MCF 10A (cell line): ENCODE data around the gene NHSL2. TPM values are rescaled to one million over a fixed set of nuclear protein-coding genes. Genes with fewer than 3 reads are reported as not detected.

Experiments used
- BruUV-seq: library from RNA; stranded (reverse); fragments of 400-500 nt; replicated peaks from 2 replicates; lab custom pipeline; 2021; lab: Mats Ljungman, UMichigan
- CTCF ChIA-PET: fragments of 300-600 bp; sonication (Branson Sonifier 250); formaldehyde crosslinking; extraction: SDS; loops from one replicate; lab custom pipeline; 2021; ENCODE audit warnings: antibody characterized with exemption, inconsistent platforms; lab: Yijun Ruan, JAX
- POLR2A ChIA-PET: fragments of 300-600, 350-650 bp; sonication (Branson Sonifier 250); formaldehyde crosslinking; extraction: SDS; loops from one replicate; lab custom pipeline; 2020; ENCODE audit warnings: antibody characterized with exemption, inconsistent platforms; lab: Yijun Ruan, JAX
- DNase-seq: peaks from one replicate; pipeline ENCODE4 v3.0.0-alpha.2; 2018; ENCODE audit not compliant: unreplicated experiment
- H3K27ac Mint-ChIP-seq: one replicate; pipeline ENCODE4 v1.8.0; 2022; ENCODE audit warnings: mild to moderate bottlenecking, low read depth, mixed read lengths; ENCODE audit not compliant: unreplicated experiment
- H3K27me3 Mint-ChIP-seq: one replicate; pipeline ENCODE4 v1.8.0; 2022; ENCODE audit warnings: mixed read lengths; ENCODE audit not compliant: insufficient read depth, unreplicated experiment
- H3K36me3 Mint-ChIP-seq: one replicate; pipeline ENCODE4 v1.8.0; 2022; ENCODE audit warnings: mild to moderate bottlenecking, moderate library complexity, mixed read lengths; ENCODE audit not compliant: insufficient read depth, unreplicated experiment
- H3K4me1 Mint-ChIP-seq: one replicate; pipeline ENCODE4 v1.8.0; 2022; ENCODE audit warnings: mixed read lengths; ENCODE audit not compliant: insufficient read depth, unreplicated experiment
- H3K4me3 Mint-ChIP-seq: one replicate; pipeline ENCODE4 v1.8.0; 2022; ENCODE audit warnings: mild to moderate bottlenecking, moderate library complexity, mixed read lengths; ENCODE audit not compliant: unreplicated experiment
- H3K9me3 Mint-ChIP-seq: one replicate; pipeline ENCODE4 v1.8.0; 2022; ENCODE audit warnings: mixed read lengths; ENCODE audit not compliant: unreplicated experiment
- intact Hi-C: fragments of 100-400 bp; cut with micrococcal nuclease; formaldehyde crosslinking; loops from 2 replicates; pipeline ENCODE4 v1.14.1; 2022
- total RNA-seq: library from RNA; stranded (reverse); gene quantifications from 2 replicates; pipeline ENCODE4 v1.2.3, GENCODE V29; 2022
- TF ChIP-seq, protein P1 (sequence below): fragments of 200-600 bp; IDR thresholded peaks from one replicate; pipeline ENCODE4 v1.8.0; 2022; ENCODE audit warnings: antibody characterized with exemption, mild to moderate bottlenecking; ENCODE audit not compliant: unreplicated experiment

NHSL2 gene
- total RNA-seq, 1 experiment from 2014 or later, result not detected

DNA sequence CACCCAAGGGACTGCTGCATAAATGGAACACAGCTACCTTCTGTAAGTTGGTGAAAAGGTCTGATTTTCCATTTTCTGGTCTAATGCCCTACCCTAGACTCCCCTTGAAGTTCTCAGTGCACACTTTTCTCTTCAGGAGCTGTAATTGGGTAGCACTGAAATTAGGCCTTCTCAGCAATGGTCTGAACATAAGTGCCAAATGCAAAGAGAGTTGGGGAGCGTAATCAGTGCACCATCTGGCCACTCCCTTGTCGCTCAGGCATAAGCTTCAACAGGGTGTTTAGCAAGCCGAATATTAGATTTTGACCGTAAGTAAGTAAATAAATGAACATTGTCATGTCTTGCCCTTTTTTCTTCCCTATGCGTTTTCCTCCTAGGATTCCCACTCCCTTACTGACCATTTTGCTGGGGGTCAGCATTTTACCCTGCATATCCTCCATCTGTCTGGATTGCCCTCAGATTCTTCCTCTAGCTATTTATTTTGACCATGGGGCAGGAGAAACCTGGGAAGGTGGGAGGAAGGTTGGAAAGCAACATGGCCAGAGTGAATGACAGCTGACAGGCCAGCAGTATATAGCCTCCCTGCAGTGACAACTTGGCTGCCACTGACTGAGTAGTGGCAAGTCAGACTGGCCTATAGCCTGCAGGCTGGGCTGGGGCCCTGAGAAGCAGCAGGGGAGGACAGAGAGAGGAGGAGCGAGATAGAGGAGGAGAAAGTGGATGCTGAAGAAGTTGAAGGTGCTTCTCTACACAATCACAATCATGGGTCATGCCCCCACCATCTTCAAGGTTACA is 2.7 kb downstream of the NHSL2 start:
- intact Hi-C loops, result no loop called here
- peaks cover 74% of the 10 kb centered on the region for H3K27me3 Mint-ChIP-seq
- no peaks in the 10 kb centered on the region for H3K9me3 Mint-ChIP-seq
- H3K27ac Mint-ChIP-seq, result no peak overlapping the region
- no peak for DNase-seq
- ChIA-PET CTCF (interaction anchor here (0.6 to 1.2 kb wide), 2 partner anchors 53 to 105 kb away, joined by 3 read pairs; no protein-coding TSS in a partner anchor), POLR2A (interaction anchor here (0.6 kb wide), 1 partner anchor 12 kb away, joined by 3 read pairs; no protein-coding TSS in a partner anchor)
- TF ChIP-seq, protein P1, sequence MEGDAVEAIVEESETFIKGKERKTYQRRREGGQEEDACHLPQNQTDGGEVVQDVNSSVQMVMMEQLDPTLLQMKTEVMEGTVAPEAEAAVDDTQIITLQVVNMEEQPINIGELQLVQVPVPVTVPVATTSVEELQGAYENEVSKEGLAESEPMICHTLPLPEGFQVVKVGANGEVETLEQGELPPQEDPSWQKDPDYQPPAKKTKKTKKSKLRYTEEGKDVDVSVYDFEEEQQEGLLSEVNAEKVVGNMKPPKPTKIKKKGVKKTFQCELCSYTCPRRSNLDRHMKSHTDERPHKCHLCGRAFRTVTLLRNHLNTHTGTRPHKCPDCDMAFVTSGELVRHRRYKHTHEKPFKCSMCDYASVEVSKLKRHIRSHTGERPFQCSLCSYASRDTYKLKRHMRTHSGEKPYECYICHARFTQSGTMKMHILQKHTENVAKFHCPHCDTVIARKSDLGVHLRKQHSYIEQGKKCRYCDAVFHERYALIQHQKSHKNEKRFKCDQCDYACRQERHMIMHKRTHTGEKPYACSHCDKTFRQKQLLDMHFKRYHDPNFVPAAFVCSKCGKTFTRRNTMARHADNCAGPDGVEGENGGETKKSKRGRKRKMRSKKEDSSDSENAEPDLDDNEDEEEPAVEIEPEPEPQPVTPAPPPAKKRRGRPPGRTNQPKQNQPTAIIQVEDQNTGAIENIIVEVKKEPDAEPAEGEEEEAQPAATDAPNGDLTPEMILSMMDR, result no peak
- no TSS peak for BruUV-seq
- no peak overlapping the region for H3K4me3 Mint-ChIP-seq
- H3K4me1 Mint-ChIP-seq, result no peaks in the 10 kb centered on the region
- H3K36me3 Mint-ChIP-seq, result no peaks in the 10 kb centered on the region

DNA sequence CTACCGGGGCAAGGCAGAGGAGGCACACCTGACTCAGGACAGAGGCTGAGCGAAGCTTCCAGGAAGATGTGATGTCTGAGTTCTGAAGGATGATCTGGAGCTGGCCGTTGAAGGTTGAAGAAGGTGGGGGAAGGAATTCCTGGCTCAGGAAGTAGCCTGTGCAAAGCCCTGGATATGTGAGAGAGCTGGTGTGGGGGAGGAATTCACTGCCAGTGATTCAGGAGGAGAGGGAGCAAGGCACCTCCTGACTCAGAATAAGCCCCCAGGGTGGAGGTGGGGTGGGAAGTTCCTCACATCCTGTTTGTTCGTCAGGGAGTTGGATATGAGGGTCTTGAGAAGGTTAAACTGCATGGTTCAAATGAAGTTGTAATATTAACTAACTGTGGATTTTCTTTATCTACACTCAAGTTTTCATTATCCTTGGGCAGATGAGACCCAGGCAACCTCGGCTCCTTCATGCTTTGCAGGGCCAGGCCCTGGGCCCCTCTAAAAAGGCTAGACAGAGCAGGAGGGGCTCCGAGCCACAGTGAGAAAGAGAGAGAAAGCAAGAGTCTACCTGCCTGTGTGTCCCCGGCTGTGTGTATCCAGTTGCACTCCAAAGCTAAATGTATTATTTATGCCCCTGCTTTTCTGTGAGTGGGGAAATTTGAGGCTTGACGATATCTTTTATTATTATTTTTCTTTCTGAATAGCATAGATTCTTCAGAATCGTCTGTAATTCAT is 7.1 kb downstream of the NHSL2 start:
- intact Hi-C loops, result no loop called here
- Mint-ChIP-seq H3K9me3 (no peaks in the 10 kb centered on the region), H3K27me3 (peaks cover 79% of the 10 kb centered on the region), H3K27ac (no peak overlapping the region), H3K4me1 (no peaks in the 10 kb centered on the region), H3K4me3 (no peak overlapping the region), H3K36me3 (no peaks in the 10 kb centered on the region)
- BruUV-seq, result no TSS peak
- TF ChIP-seq, protein P1, result no peak
- ChIA-PET POLR2A (no interaction called here), CTCF (interaction anchor here (0.7 to 0.9 kb wide), 2 partner anchors 58 kb away, joined by 3 read pairs; no protein-coding TSS in a partner anchor)
- peak; percentile 20 for DNase-seq

DNA sequence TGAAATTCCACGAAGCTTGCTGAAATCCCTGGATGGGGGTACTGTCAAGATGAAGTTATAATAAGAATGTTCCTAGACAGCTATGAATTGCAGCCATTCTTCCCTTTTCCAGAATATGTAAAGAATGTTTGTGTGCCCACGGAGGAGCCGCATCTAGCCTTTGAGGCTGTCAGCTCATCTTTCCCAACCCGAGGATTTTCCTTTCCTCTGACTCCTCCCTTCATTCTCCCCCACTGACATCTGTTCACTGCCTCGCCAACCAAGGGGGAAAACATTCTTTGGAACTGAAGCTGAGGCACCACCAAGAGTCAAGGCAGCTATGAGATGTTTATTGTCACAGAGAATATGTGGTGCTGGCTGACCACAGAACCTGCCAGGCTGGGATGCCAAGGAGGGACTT is 8.8 kb downstream of the NHSL2 start:
- Mint-ChIP-seq H3K4me1 (peaks cover 6% of the 10 kb centered on the region), H3K9me3 (no peaks in the 10 kb centered on the region), H3K27me3 (peaks cover 79% of the 10 kb centered on the region), H3K27ac (no peak overlapping the region), H3K36me3 (no peaks in the 10 kb centered on the region), H3K4me3 (no peak overlapping the region)
- BruUV-seq, result no TSS peak
- CTCF ChIA-PET, result interaction anchor here (1.7 kb wide), 1 partner anchor 17 kb away, joined by 7 read pairs; no protein-coding TSS in a partner anchor
- no peak for DNase-seq
- intact Hi-C loops, result no loop called here
- TF ChIP-seq, protein P1, result no peak
- POLR2A ChIA-PET, result no interaction called here

DNA sequence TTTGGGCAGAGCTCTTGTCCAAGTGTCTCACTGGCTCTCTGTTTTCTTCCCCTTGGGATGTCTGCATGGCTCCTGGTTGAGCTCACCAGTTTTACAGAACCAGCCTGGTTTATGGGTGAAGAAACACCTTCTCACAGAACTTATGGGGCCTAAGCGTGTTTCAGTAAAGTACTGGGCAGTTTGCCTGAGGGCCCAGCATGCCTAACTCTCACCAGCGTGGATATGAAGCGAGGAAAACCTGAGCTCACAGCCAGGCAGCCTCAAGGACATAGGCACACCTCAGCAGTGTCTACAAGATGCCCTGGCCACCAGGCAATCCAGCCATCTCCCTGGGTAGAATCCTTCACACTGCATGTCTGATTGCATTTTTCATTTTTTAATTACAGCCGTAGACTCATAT is 9.2 kb downstream of the NHSL2 start:
- H3K4me3 Mint-ChIP-seq, result no peak overlapping the region
- peaks cover 77% of the 10 kb centered on the region for H3K27me3 Mint-ChIP-seq
- TF ChIP-seq, protein P1, result no peak
- ChIA-PET POLR2A (no interaction called here), CTCF (interaction anchor here (1.7 kb wide), 1 partner anchor 17 kb away, joined by 7 read pairs; no protein-coding TSS in a partner anchor)
- no peaks in the 10 kb centered on the region for H3K36me3 Mint-ChIP-seq
- no peak for DNase-seq
- H3K4me1 Mint-ChIP-seq, result peaks cover 6% of the 10 kb centered on the region
- H3K27ac Mint-ChIP-seq, result no peak overlapping the region
- BruUV-seq, result no TSS peak
- H3K9me3 Mint-ChIP-seq, result no peaks in the 10 kb centered on the region
- intact Hi-C loops, result no loop called here
